Uterine smooth muscle cell (primary cell): ENCODE results near the gene PC. TPM values are rescaled to one million over a fixed set of nuclear protein-coding genes. Genes with fewer than 3 reads are reported as not detected.

Experiments
- total RNA-seq: library from RNA; depleted of rRNA; stranded (reverse); fragments of >200 nt; gene quantifications from 2 replicates; pipeline ENCODE4 v1.2.3, GENCODE V29; 2014

The PC gene
- total RNA-seq: 17.7 and 27.1 TPM in 2 replicates

GRCh38 chr11:66958232-66958955, at the start of gene PC:
PC (minus strand) TSS chr11:66958383; CDS start chr11:66872159, 86,224 bp downstream.

GRCh38 chr11:66974724-66975404, 16.7 kb upstream of the PC start, which contains the start of gene C11orf86:
C11orf86 (plus strand) TSS chr11:66975304; CDS start chr11:66975363, 59 bp downstream.

GRCh38 chr11:66856496-66857233, 101.5 kb downstream of the PC start, which contains the start of gene LRFN4:
LRFN4 (plus strand) TSS chr11:66857064; CDS start chr11:66857745, 681 bp downstream.

GRCh38 chr11:66842896-66843775, 115.0 kb downstream of the PC start, which contains the start of gene RCE1:
RCE1 (plus strand) TSS chr11:66843441; CDS start chr11:66843456, 15 bp downstream.

Other genes starting within 250 kb of the PC start
- 4.4 and 5.6 TPM in 2 replicates for gene SPTBN2, start 229.2 kb downstream of the PC start, total RNA-seq
- gene RCE1, start 114.9 kb downstream of the PC start, total RNA-seq: 14.9 and 17.2 TPM in 2 replicates
- gene LRFN4, start 101.3 kb downstream of the PC start, total RNA-seq: 23.6 TPM in 2 replicates
- not detected in 2 replicates for gene C11orf86, start 16.9 kb upstream of the PC start, total RNA-seq
- under 0.01 and 0.12 TPM in 2 replicates for gene SYT12, start 64.8 kb upstream of the PC start, total RNA-seq
- gene RHOD, start 98.5 kb upstream of the PC start, total RNA-seq: 4.6 and 14.7 TPM in 2 replicates
- 40.0 and 49.5 TPM in 2 replicates for gene KDM2A, start 160.9 kb upstream of the PC start, total RNA-seq